ENCODE measurements around the gene LMO1.

The LMO1 gene

GRCh38 chr11:8266246-8267241, 2.9 kb upstream of the LMO1 start:
- DNase-seq (ENCODE audit: low read depth in 2 of 2, low spot score in 1 of 2) = no peak

- DNase-seq (ENCODE audit: low read depth in 2 of 2, low spot score in 1 of 2) = no peak
Observed at GRCh38 chr11:8265681-8266241, 2.1 kb upstream of the LMO1 start.

GRCh38 chr11:8263109-8263768, 439 bp downstream of the LMO1 start:
- DNase-seq (ENCODE audit: low read depth in 2 of 2, low spot score in 1 of 2) = no peak

GRCh38 chr11:8262552-8263108, 1.0 kb downstream of the LMO1 start:
- no peak for DNase-seq (ENCODE audit: low read depth in 2 of 2, low spot score in 1 of 2)

GRCh38 chr11:8261921-8262551, 1.6 kb downstream of the LMO1 start:
- DNase-seq (ENCODE audit: low read depth in 2 of 2, low spot score in 1 of 2) = no peak

- no peak for DNase-seq (ENCODE audit: low read depth in 2 of 2, low spot score in 1 of 2)
Observed at GRCh38 chr11:8261291-8261690, 2.4 kb downstream of the LMO1 start.

- DNase-seq (ENCODE audit: low read depth in 2 of 2, low spot score in 1 of 2) = no peak
Observed at GRCh38 chr11:8260202-8260966, 3.3 kb downstream of the LMO1 start.

GRCh38 chr11:8259306-8259959, 4.2 kb downstream of the LMO1 start:
- no peak for DNase-seq (ENCODE audit: low read depth in 2 of 2, low spot score in 1 of 2)

- no peak for DNase-seq (ENCODE audit: low read depth in 2 of 2, low spot score in 1 of 2)
Observed at GRCh38 chr11:8258784-8259183, 4.9 kb downstream of the LMO1 start.

GRCh38 chr11:8258289-8258688, 5.4 kb downstream of the LMO1 start:
- DNase-seq (ENCODE audit: low read depth in 2 of 2, low spot score in 1 of 2) = no peak

- no peak for DNase-seq (ENCODE audit: low read depth in 2 of 2, low spot score in 1 of 2)
Observed at GRCh38 chr11:8257003-8257664, 6.5 kb downstream of the LMO1 start.

- DNase-seq (ENCODE audit: low read depth in 2 of 2, low spot score in 1 of 2) = no peak
Observed at GRCh38 chr11:8256271-8257002, 7.2 kb downstream of the LMO1 start.

GRCh38 chr11:8253566-8253965, 10.1 kb downstream of the LMO1 start:
- DNase-seq (ENCODE audit: low read depth in 2 of 2, low spot score in 1 of 2) = no peak

- DNase-seq (ENCODE audit: low read depth in 2 of 2, low spot score in 1 of 2) = no peak
Observed at GRCh38 chr11:8252946-8253345, 10.7 kb downstream of the LMO1 start.

GRCh38 chr11:8252388-8252787, 11.3 kb downstream of the LMO1 start:
- no peak for DNase-seq (ENCODE audit: low read depth in 2 of 2, low spot score in 1 of 2)

GRCh38 chr11:8251616-8252295, 11.9 kb downstream of the LMO1 start:
- DNase-seq (ENCODE audit: low read depth in 2 of 2, low spot score in 1 of 2) = no peak

- DNase-seq (ENCODE audit: low read depth in 2 of 2, low spot score in 1 of 2) = no peak
Observed at GRCh38 chr11:8250981-8251615, 12.6 kb downstream of the LMO1 start.

- DNase-seq (ENCODE audit: low read depth in 2 of 2, low spot score in 1 of 2) = no peak
Observed at GRCh38 chr11:8250434-8250833, 13.2 kb downstream of the LMO1 start.
